ENCODE measurements around the gene ZNF286A.
"Not testable (repeated sequence)": the region's sequence is repeated elsewhere in the genome, so short reads cannot be mapped to it uniquely, and the experiment has no call there.

Gene ZNF286A

GRCh38 chr17:15699937-15700336 is 385 bp downstream of the ZNF286A start:
- DNase-seq (ENCODE audit: low read depth): not testable (repeated sequence)

GRCh38 chr17:15704239-15704638 is 4.7 kb downstream of the ZNF286A start:
- DNase-seq (ENCODE audit: low read depth): not testable (repeated sequence)

GRCh38 chr17:15704813-15705212 is 5.3 kb downstream of the ZNF286A start:
- DNase-seq (ENCODE audit: low read depth): not testable (repeated sequence)

- not testable (repeated sequence) for DNase-seq (ENCODE audit: low read depth)
Observed at GRCh38 chr17:15708879-15709278, 9.3 kb downstream of the ZNF286A start.

- DNase-seq (ENCODE audit: low read depth): not testable (repeated sequence)
Observed at GRCh38 chr17:15716601-15717563, 17.3 kb downstream of the ZNF286A start.

GRCh38 chr17:15730535-15730934 is 31.0 kb downstream of the ZNF286A start:
- DNase-seq (ENCODE audit: low read depth): not testable (repeated sequence)

- DNase-seq (ENCODE audit: low read depth): not testable (repeated sequence)
Observed at GRCh38 chr17:15731900-15732299, 32.3 kb downstream of the ZNF286A start, which contains the start of gene TBC1D26. TBC1D26 (plus strand) TSS chr17:15732283; CDS start chr17:15735349, 3,066 bp downstream.

GRCh38 chr17:15733174-15733789 is 33.7 kb downstream of the ZNF286A start:
- DNase-seq (ENCODE audit: low read depth): not testable (repeated sequence)

- DNase-seq (ENCODE audit: low read depth): not testable (repeated sequence)
Observed at GRCh38 chr17:15736578-15736977, 37.0 kb downstream of the ZNF286A start.

GRCh38 chr17:15738066-15738465 is 38.5 kb downstream of the ZNF286A start:
- no peak for DNase-seq (ENCODE audit: low read depth)

GRCh38 chr17:15739259-15739658 is 39.7 kb downstream of the ZNF286A start:
- DNase-seq (ENCODE audit: low read depth): not testable (repeated sequence)

GRCh38 chr17:15740041-15740440 is 40.5 kb downstream of the ZNF286A start:
- DNase-seq (ENCODE audit: low read depth): not testable (repeated sequence)

- no peak for DNase-seq (ENCODE audit: low read depth)
Observed at GRCh38 chr17:15740570-15741120, 41.1 kb downstream of the ZNF286A start.

- no peak for DNase-seq (ENCODE audit: low read depth)
Observed at GRCh38 chr17:15741624-15742023, 42.1 kb downstream of the ZNF286A start.

- DNase-seq (ENCODE audit: low read depth): no peak
Observed at GRCh38 chr17:15742051-15742795, 42.7 kb downstream of the ZNF286A start.

GRCh38 chr17:15742921-15743320 is 43.4 kb downstream of the ZNF286A start:
- DNase-seq (ENCODE audit: low read depth): no peak

- DNase-seq (ENCODE audit: low read depth): no peak
Observed at GRCh38 chr17:15744074-15744676, 44.6 kb downstream of the ZNF286A start.

- DNase-seq (ENCODE audit: low read depth): no peak
Observed at GRCh38 chr17:15744885-15745284, 45.3 kb downstream of the ZNF286A start.

GRCh38 chr17:15749403-15749802 is 49.9 kb downstream of the ZNF286A start:
- not testable (repeated sequence) for DNase-seq (ENCODE audit: low read depth)

GRCh38 chr17:15768865-15769533 is 69.4 kb downstream of the ZNF286A start:
- DNase-seq (ENCODE audit: low read depth): not testable (repeated sequence)

Measured in stimulated activated CD8-positive, alpha-beta memory T cell treated with anti-CD3 and anti-CD28 coated beads, Interleukin-15, amount 100 ng/mL, for 24 hours (primary cell).